Fibroblast of skin of abdomen (primary cell): ENCODE data around the gene PLA1A.

ENCODE experiments used
- DNase-seq: peaks from one replicate; pipeline ENCODE4 v3.0.0-alpha.2; 2013

Gene PLA1A

GRCh38 chr3:119609301-119609700, 11.6 kb downstream of the PLA1A start:
- DNase-seq = no peak

GRCh38 chr3:119611664-119612063, 14.0 kb downstream of the PLA1A start:
- no peak for DNase-seq

- DNase-seq = no peak
Measured at GRCh38 chr3:119613201-119613600, 15.5 kb downstream of the PLA1A start.

- DNase-seq = no peak
Measured at GRCh38 chr3:119613872-119614271, 16.2 kb downstream of the PLA1A start.

- no peak for DNase-seq
Measured at GRCh38 chr3:119616056-119616455, 18.4 kb downstream of the PLA1A start.

- no peak for DNase-seq
Measured at GRCh38 chr3:119619094-119619493, 21.4 kb downstream of the PLA1A start.

- DNase-seq = no peak
Measured at GRCh38 chr3:119620899-119621298, 23.2 kb downstream of the PLA1A start.

GRCh38 chr3:119624002-119624720, 26.5 kb downstream of the PLA1A start:
- no peak for DNase-seq

GRCh38 chr3:119625451-119626153, 27.9 kb downstream of the PLA1A start:
- no peak for DNase-seq

GRCh38 chr3:119626196-119626595, 28.5 kb downstream of the PLA1A start:
- DNase-seq = no peak

- DNase-seq = no peak
Measured at GRCh38 chr3:119627461-119627860, 29.8 kb downstream of the PLA1A start.

GRCh38 chr3:119628390-119628789, 30.7 kb downstream of the PLA1A start:
- DNase-seq = no peak

GRCh38 chr3:119628816-119629445, 31.2 kb downstream of the PLA1A start:
- no peak for DNase-seq

- peak; percentile 72 for DNase-seq
Measured at GRCh38 chr3:119630128-119630879, 32.6 kb downstream of the PLA1A start.

GRCh38 chr3:119630880-119631329, 33.2 kb downstream of the PLA1A start:
- no peak for DNase-seq

GRCh38 chr3:119631516-119631915, 33.8 kb downstream of the PLA1A start:
- DNase-seq = peak; percentile 73

- peak; percentile 33 for DNase-seq
Measured at GRCh38 chr3:119632216-119632615, 34.5 kb downstream of the PLA1A start.

GRCh38 chr3:119632829-119633228, 35.1 kb downstream of the PLA1A start:
- no peak for DNase-seq

- no peak for DNase-seq
Measured at GRCh38 chr3:119635719-119636118, 38.0 kb downstream of the PLA1A start.

- peak; percentile 43 for DNase-seq
Measured at GRCh38 chr3:119636249-119636648, 38.6 kb downstream of the PLA1A start.

GRCh38 chr3:119636891-119637611, 39.4 kb downstream of the PLA1A start:
- no peak for DNase-seq
